ENCODE measurements around the gene ZNF3.

The ZNF3 gene

DNA sequence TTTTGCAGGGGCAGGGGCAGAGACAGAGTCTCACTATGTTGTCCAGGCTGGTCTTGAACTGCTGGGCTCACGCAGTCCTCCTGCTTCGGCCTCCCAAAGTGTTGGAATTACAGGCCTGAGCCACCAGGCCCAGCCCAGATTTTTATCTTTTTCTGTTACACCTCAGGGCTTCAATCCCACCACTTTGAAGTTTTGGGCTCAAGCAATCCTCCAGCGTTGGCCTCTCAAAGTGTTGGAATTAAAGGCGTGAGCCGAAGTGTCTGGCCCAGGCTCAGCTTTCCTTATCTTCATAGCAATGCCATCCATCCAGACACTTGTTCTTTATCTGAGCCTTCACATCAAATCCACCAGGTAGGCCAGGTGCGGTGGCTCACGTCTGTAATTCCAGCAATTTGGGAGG, 33.5 kb upstream of the ZNF3 start:
- peaks cover 6% of the 10 kb centered on the region; the same call in 1 of the 2 replicates for H3K4me1 ChIP-seq (ENCODE audit: low read length)
- no peak overlapping the region for H3K9ac ChIP-seq (ENCODE audit: low read length)
- no peak for TF ChIP-seq EZH2phosphoT487 (IDR thresholded peaks at IDR 0.05; ENCODE audit: low read depth)
- TF ChIP-seq, protein P1, sequence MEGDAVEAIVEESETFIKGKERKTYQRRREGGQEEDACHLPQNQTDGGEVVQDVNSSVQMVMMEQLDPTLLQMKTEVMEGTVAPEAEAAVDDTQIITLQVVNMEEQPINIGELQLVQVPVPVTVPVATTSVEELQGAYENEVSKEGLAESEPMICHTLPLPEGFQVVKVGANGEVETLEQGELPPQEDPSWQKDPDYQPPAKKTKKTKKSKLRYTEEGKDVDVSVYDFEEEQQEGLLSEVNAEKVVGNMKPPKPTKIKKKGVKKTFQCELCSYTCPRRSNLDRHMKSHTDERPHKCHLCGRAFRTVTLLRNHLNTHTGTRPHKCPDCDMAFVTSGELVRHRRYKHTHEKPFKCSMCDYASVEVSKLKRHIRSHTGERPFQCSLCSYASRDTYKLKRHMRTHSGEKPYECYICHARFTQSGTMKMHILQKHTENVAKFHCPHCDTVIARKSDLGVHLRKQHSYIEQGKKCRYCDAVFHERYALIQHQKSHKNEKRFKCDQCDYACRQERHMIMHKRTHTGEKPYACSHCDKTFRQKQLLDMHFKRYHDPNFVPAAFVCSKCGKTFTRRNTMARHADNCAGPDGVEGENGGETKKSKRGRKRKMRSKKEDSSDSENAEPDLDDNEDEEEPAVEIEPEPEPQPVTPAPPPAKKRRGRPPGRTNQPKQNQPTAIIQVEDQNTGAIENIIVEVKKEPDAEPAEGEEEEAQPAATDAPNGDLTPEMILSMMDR (IDR thresholded peaks at IDR 0.05; ENCODE audit: low read depth, low read length), result no peak
- peaks cover 12% of the 10 kb centered on the region for H3K79me2 ChIP-seq (ENCODE audit: low read length)
- no peaks in the 10 kb centered on the region for H3K9me3 ChIP-seq (ENCODE audit: insufficient read depth, low read length)
- H3K27me3 ChIP-seq (ENCODE audit: low read depth, low read length), result no peaks in the 10 kb centered on the region
- no peak overlapping the region for H3K4me3 ChIP-seq (ENCODE audit: low read length)
- H3K27ac ChIP-seq (ENCODE audit: low read length), result no peak overlapping the region
- H4K20me1 ChIP-seq (ENCODE audit: insufficient read depth, low read length), result no peaks in the 10 kb centered on the region
- no peak overlapping the region for H2AFZ ChIP-seq (ENCODE audit: low read depth, low read length)
- no peak overlapping the region for H3K4me2 ChIP-seq (ENCODE audit: low read length)
- peaks cover 15% of the 10 kb centered on the region for H3K36me3 ChIP-seq (replicated peaks; ENCODE audit: low read depth, low read length)

DNA sequence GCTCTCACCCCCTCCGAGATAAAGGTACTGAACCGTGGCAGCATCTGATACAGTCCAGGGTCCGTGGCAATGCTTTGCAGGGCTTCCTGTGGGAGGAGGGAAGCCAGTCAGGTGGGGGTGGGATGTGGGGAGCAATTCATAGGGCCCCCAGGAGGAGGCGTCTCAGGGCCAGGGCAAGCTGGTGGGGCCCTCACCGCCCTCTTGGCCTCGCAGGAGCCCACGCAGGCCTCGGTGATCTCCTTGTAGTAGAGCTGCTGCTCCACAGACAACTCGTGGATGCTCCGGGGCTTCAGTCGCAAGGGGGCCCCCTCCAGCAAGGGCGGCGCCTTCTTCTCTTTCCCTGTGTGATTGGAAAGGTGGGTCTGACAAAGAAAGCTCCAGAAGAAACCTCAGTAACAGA, 30.4 kb upstream of the ZNF3 start:
- no peaks in the 10 kb centered on the region for H3K79me2 ChIP-seq (ENCODE audit: low read length)
- H3K4me1 ChIP-seq (ENCODE audit: low read length), result no peaks in the 10 kb centered on the region
- no peak overlapping the region for H3K4me2 ChIP-seq (ENCODE audit: low read length)
- H3K27me3 ChIP-seq (ENCODE audit: low read depth, low read length), result no peaks in the 10 kb centered on the region
- peaks cover 27% of the 10 kb centered on the region for H3K36me3 ChIP-seq (replicated peaks; ENCODE audit: low read depth, low read length)
- no peak overlapping the region for H2AFZ ChIP-seq (ENCODE audit: low read depth, low read length)
- no peaks in the 10 kb centered on the region for H3K9me3 ChIP-seq (ENCODE audit: insufficient read depth, low read length)
- TF ChIP-seq EZH2phosphoT487 (IDR thresholded peaks at IDR 0.05; ENCODE audit: low read depth), result no peak
- TF ChIP-seq, protein P1 (IDR thresholded peaks at IDR 0.05; ENCODE audit: low read depth, low read length), result no peak
- H3K4me3 ChIP-seq (ENCODE audit: low read length), result no peak overlapping the region
- H3K9ac ChIP-seq (ENCODE audit: low read length), result no peak overlapping the region
- no peak overlapping the region for H3K27ac ChIP-seq (ENCODE audit: low read length)
- H4K20me1 ChIP-seq (ENCODE audit: insufficient read depth, low read length), result no peaks in the 10 kb centered on the region

- no peak for TF ChIP-seq EZH2phosphoT487 (IDR thresholded peaks at IDR 0.05; ENCODE audit: low read depth)
- TF ChIP-seq, protein P1 (IDR thresholded peaks at IDR 0.05; ENCODE audit: low read depth, low read length), result no peak
- H2AFZ ChIP-seq (ENCODE audit: low read depth, low read length), result no peak overlapping the region
- H3K9ac ChIP-seq (ENCODE audit: low read length), result no peak overlapping the region
- H3K79me2 ChIP-seq (ENCODE audit: low read length), result no peaks in the 10 kb centered on the region
- H3K4me2 ChIP-seq (ENCODE audit: low read length), result no peak overlapping the region
- no peak overlapping the region for H3K4me3 ChIP-seq (ENCODE audit: low read length)
- peaks cover 27% of the 10 kb centered on the region for H3K36me3 ChIP-seq (replicated peaks; ENCODE audit: low read depth, low read length)
- H3K27ac ChIP-seq (ENCODE audit: low read length), result no peak overlapping the region
- H3K27me3 ChIP-seq (ENCODE audit: low read depth, low read length), result no peaks in the 10 kb centered on the region
- no peaks in the 10 kb centered on the region for H4K20me1 ChIP-seq (ENCODE audit: insufficient read depth, low read length)
- no peaks in the 10 kb centered on the region for H3K4me1 ChIP-seq (ENCODE audit: low read length)
- no peaks in the 10 kb centered on the region for H3K9me3 ChIP-seq (ENCODE audit: insufficient read depth, low read length)
Measured at GRCh38 chr7:100111156-100111555, 29.6 kb upstream of the ZNF3 start.

- H2AFZ ChIP-seq (ENCODE audit: low read depth, low read length), result no peak overlapping the region
- H3K36me3 ChIP-seq (replicated peaks; ENCODE audit: low read depth, low read length), result peaks cover 31% of the 10 kb centered on the region
- no peaks in the 10 kb centered on the region for H3K79me2 ChIP-seq (ENCODE audit: low read length)
- TF ChIP-seq, protein P1 (IDR thresholded peaks at IDR 0.05; ENCODE audit: low read depth, low read length), result no peak
- TF ChIP-seq EZH2phosphoT487 (IDR thresholded peaks at IDR 0.05; ENCODE audit: low read depth), result no peak
- no peaks in the 10 kb centered on the region for H3K9me3 ChIP-seq (ENCODE audit: insufficient read depth, low read length)
- H3K4me2 ChIP-seq (ENCODE audit: low read length), result no peak overlapping the region
- no peak overlapping the region for H3K27ac ChIP-seq (ENCODE audit: low read length)
- H3K27me3 ChIP-seq (ENCODE audit: low read depth, low read length), result no peaks in the 10 kb centered on the region
- no peaks in the 10 kb centered on the region for H3K4me1 ChIP-seq (ENCODE audit: low read length)
- H4K20me1 ChIP-seq (ENCODE audit: insufficient read depth, low read length), result no peaks in the 10 kb centered on the region
- no peak overlapping the region for H3K4me3 ChIP-seq (ENCODE audit: low read length)
- no peak overlapping the region for H3K9ac ChIP-seq (ENCODE audit: low read length)
Measured at GRCh38 chr7:100109521-100110163, 28.1 kb upstream of the ZNF3 start.

All from OCI-LY3 (cell line).